ENCODE measurements around the gene VSX1. TPM values are rescaled to one million over a fixed set of nuclear protein-coding genes. Genes with fewer than 3 reads are reported as not detected.

The VSX1 gene
- polyA plus RNA-seq, 1 donor (not counting 4 experiments of a cell fraction or from before 2014, with no cell fraction given): not detected

DNA sequence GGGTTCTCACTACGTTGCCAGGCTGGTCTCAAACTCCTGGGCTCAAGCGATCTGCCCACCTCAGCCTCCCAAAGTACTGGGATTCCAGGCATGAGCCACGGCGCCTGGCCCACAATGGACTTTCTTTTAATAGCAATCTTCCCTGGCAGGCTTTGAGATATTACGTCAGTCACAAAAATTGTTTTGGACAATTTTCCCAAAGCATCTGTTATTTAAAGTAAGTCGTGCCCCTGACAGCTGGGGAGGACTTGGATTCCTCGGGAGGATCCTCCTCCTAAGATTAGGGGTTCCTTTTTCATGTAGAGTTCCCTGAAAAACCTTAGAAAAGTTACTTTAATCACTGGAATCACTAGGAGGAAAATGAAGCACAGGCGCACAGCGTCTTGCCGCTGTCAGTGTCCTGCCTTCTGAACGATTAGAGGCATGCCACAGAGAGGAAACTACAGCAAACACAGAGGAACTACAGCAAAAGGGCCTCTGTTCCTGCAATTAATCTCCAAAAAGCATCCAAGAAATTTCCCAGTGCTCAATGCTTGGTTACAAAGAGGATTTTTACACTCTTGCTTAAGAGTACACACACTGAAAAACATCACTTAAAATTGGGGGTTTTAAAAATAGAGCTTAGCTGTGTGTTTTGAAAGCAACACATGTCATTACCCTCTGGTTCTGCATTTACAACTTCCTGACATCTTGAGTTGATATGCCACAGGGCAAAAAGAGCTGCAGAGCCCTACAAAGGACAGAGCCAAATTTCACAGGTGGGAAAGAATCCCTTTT, 28.5 kb downstream of the VSX1 start:
- Histone ChIP-seq H3K9ac (ENCODE audit: control insufficient read depth, extremely low read depth, insufficient read depth, low read length) (no peak overlapping the region), H3K4me2 (ENCODE audit: control insufficient read depth, extremely low read depth, insufficient read depth, low read depth, low read length) (no peak overlapping the region), H3K4me3 (ENCODE audit: control insufficient read depth in 2 of 3, extremely low read depth in 1 of 3, insufficient read depth in 2 of 3, low read depth in 1 of 3, low read length in 3 of 3) (no peak overlapping the region), H3K27me3 (ENCODE audit: control insufficient read depth, extremely low read depth, insufficient read depth, low read length) (peaks cover 22% of the 10 kb centered on the region), H3K27ac (ENCODE audit: control insufficient read depth, insufficient read depth, low read length) (no peak overlapping the region), H4K20me1 (ENCODE audit: control insufficient read depth, extremely low read depth, insufficient read depth, low read length) (peaks cover 3% of the 10 kb centered on the region), H3K9me3 (ENCODE audit: control insufficient read depth, low read depth, low read length) (no peaks in the 10 kb centered on the region), H3K4me1 (ENCODE audit: control insufficient read depth, extremely low read depth, insufficient read depth, low read length) (peaks cover 10% of the 10 kb centered on the region), H3K36me3 (ENCODE audit: control insufficient read depth in 2 of 2, extremely low read depth in 1 of 2, insufficient read depth in 2 of 2, low read length in 2 of 2) (no peaks in the 10 kb centered on the region), H3K79me2 (ENCODE audit: control insufficient read depth, insufficient read depth, low read length) (no peaks in the 10 kb centered on the region), H2AFZ (ENCODE audit: control insufficient read depth, low read length) (no peak overlapping the region), H3K9me1 (ENCODE audit: control insufficient read depth, extremely low read depth, insufficient read depth, low read length) (no peaks in the 10 kb centered on the region)
- FAIRE-seq: no peak
- dilution Hi-C loops (cut with MboI; ENCODE audit: extremely low pct_ligation_motif_present, low sequenced_read_pairs): no loop called here
- TF ChIP-seq EZH2 (IDR thresholded peaks at IDR 0.05; ENCODE audit: low read length): no peak
- no peak for TF ChIP-seq CTCF (optimal IDR thresholded peaks at IDR 0.05 in 1 of 3, IDR thresholded peaks at IDR 0.05 in 1 of 3, conservative IDR thresholded peaks at IDR 0.05 in 1 of 3; ENCODE audit: extremely low read depth in 1 of 3, insufficient read depth in 2 of 3, low read length in 3 of 3)
- DNase-seq (ENCODE audit: low read depth, low spot score): no peak

- peaks cover 26% of the 10 kb centered on the region for H3K27me3 ChIP-seq (ENCODE audit: control insufficient read depth, extremely low read depth, insufficient read depth, low read length)
- H3K4me1 ChIP-seq (ENCODE audit: control insufficient read depth, extremely low read depth, insufficient read depth, low read length): peaks cover 7% of the 10 kb centered on the region
- FAIRE-seq (no peak), DNase-seq (ENCODE audit: low read depth, low spot score) (no peak)
- H3K9me1 ChIP-seq (ENCODE audit: control insufficient read depth, extremely low read depth, insufficient read depth, low read length): no peaks in the 10 kb centered on the region
- no peak overlapping the region for H3K9ac ChIP-seq (ENCODE audit: control insufficient read depth, extremely low read depth, insufficient read depth, low read length)
- H3K4me3 ChIP-seq (ENCODE audit: control insufficient read depth in 2 of 3, extremely low read depth in 1 of 3, insufficient read depth in 2 of 3, low read depth in 1 of 3, low read length in 3 of 3): no peak overlapping the region
- no peak overlapping the region for H3K27ac ChIP-seq (ENCODE audit: control insufficient read depth, insufficient read depth, low read length)
- no peak overlapping the region for H2AFZ ChIP-seq (ENCODE audit: control insufficient read depth, low read length)
- H3K36me3 ChIP-seq (ENCODE audit: control insufficient read depth in 2 of 2, extremely low read depth in 1 of 2, insufficient read depth in 2 of 2, low read length in 2 of 2): no peaks in the 10 kb centered on the region
- no peaks in the 10 kb centered on the region for H3K9me3 ChIP-seq (ENCODE audit: control insufficient read depth, low read depth, low read length)
- H3K4me2 ChIP-seq (ENCODE audit: control insufficient read depth, extremely low read depth, insufficient read depth, low read depth, low read length): no peak overlapping the region
- TF ChIP-seq EZH2 (IDR thresholded peaks at IDR 0.05; ENCODE audit: low read length): no peak
- TF ChIP-seq CTCF (optimal IDR thresholded peaks at IDR 0.05 in 1 of 3, IDR thresholded peaks at IDR 0.05 in 1 of 3, conservative IDR thresholded peaks at IDR 0.05 in 1 of 3; ENCODE audit: extremely low read depth in 1 of 3, insufficient read depth in 2 of 3, low read length in 3 of 3): no peak
- H3K79me2 ChIP-seq (ENCODE audit: control insufficient read depth, insufficient read depth, low read length): no peaks in the 10 kb centered on the region
- peaks cover 3% of the 10 kb centered on the region for H4K20me1 ChIP-seq (ENCODE audit: control insufficient read depth, extremely low read depth, insufficient read depth, low read length)
- dilution Hi-C loops (cut with MboI; ENCODE audit: extremely low pct_ligation_motif_present, low sequenced_read_pairs): no loop called here
These were observed 29.4 kb downstream of the VSX1 start for GRCh38 chr20:25052255-25053194.
